SU-DHL-6 (cell line): ENCODE results near the gene CRADD.

ENCODE experiments used
- EZH2phosphoT487 ChIP-seq: fragments of 200-600 bp; sonication (generic), shearing (Covaris generic); conservative IDR thresholded peaks from 2 replicates; pipeline ENCODE4 v1.6.1; 2018; ENCODE audit warnings: mild to moderate bottlenecking, antibody characterized with exemption, low read length, moderate library complexity, mixed read lengths
- TF ChIP-seq, protein P1 (sequence below): fragments of 200-600 bp; sonication (generic); IDR thresholded peaks from one replicate; pipeline ENCODE4 v1.5.1; 2017; ENCODE audit warnings: antibody characterized with exemption, mild to moderate bottlenecking, low read length, moderate library complexity; ENCODE audit not compliant: insufficient read depth, poor library complexity, severe bottlenecking

GRCh38 chr12:93857279-93857938, 180.2 kb downstream of the CRADD start:
- TF ChIP-seq, protein P1, sequence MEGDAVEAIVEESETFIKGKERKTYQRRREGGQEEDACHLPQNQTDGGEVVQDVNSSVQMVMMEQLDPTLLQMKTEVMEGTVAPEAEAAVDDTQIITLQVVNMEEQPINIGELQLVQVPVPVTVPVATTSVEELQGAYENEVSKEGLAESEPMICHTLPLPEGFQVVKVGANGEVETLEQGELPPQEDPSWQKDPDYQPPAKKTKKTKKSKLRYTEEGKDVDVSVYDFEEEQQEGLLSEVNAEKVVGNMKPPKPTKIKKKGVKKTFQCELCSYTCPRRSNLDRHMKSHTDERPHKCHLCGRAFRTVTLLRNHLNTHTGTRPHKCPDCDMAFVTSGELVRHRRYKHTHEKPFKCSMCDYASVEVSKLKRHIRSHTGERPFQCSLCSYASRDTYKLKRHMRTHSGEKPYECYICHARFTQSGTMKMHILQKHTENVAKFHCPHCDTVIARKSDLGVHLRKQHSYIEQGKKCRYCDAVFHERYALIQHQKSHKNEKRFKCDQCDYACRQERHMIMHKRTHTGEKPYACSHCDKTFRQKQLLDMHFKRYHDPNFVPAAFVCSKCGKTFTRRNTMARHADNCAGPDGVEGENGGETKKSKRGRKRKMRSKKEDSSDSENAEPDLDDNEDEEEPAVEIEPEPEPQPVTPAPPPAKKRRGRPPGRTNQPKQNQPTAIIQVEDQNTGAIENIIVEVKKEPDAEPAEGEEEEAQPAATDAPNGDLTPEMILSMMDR: no peak
- no peak for TF ChIP-seq EZH2phosphoT487
